ENCODE data around the gene MIPEP. TPM values are rescaled to one million over a fixed set of nuclear protein-coding genes. Genes with fewer than 3 reads are reported as not detected.

MIPEP gene
- total and polyA plus RNA-seq, 9 of the 15 experiments (the other 6 are each of a cell fraction or from before 2014, with no cell fraction given), result 1.7 to 19.3 (median 13.1) TPM

- Histone ChIP-seq H3K9ac (ENCODE audit: insufficient read depth in 1 of 2, low read depth in 2 of 2, low read length in 2 of 2) (no peak overlapping the region; a peak in 1 of 4 replicates), H3K36me3 (ENCODE audit: control insufficient read depth, insufficient read depth, low read length) (no peaks in the 10 kb centered on the region), H3K9me3 (replicated peaks; ENCODE audit: control insufficient read depth, insufficient read depth, low read depth, low read length) (no peaks in the 10 kb centered on the region), H4K20me1 (replicated peaks; ENCODE audit: control insufficient read depth, insufficient read depth, low read length) (no peaks in the 10 kb centered on the region), H3K4me3 (no peak overlapping the region), H3K27ac (ENCODE audit: extremely low read depth, low read depth, low read length) (no peak overlapping the region), H3K4me2 (ENCODE audit: insufficient read depth, low read length) (no peak overlapping the region), H3K4me1 (replicated peaks in 1 of 2; ENCODE audit: control insufficient read depth in 2 of 2, insufficient read depth in 2 of 2, low read length in 2 of 2) (peaks cover 0 to 13% of the 10 kb centered on the region in 2 experiments; a peak in 2 of 5 replicates), H3K27me3 (ENCODE audit: control insufficient read depth in 2 of 2, insufficient read depth in 2 of 2, low read length in 2 of 2) (no peaks in the 10 kb centered on the region), H3K79me2 (ENCODE audit: control insufficient read depth, insufficient read depth, low read length) (no peaks in the 10 kb centered on the region), H3K9me1 (ENCODE audit: control insufficient read depth, insufficient read depth, low read length) (no peaks in the 10 kb centered on the region), H2AFZ (ENCODE audit: low read depth, low read length) (no peak overlapping the region)
- FAIRE-seq (no peak), DNase-seq (ENCODE audit: extremely low read depth in 1 of 4, low spot score in 3 of 4) (no peak), ATAC-seq (no peak)
- POLR2A ChIA-PET, result interaction anchor here (0.9 to 1.1 kb wide), 2 partner anchors 9 to 40 kb away, joined by 3 to 4 read pairs; partner anchors contain the start of gene MIPEP
- CTCF ChIA-PET (ENCODE audit: low intra/inter-chr PET ratio), result no interaction called here
- no TSS peak for BruUV-seq (replicated peaks)
- 71% methylated on average over 7 of the region's 8 CpGs for WGBS (ENCODE audit: insufficient coverage, low coverage, missing lambda C conversion rate)
- intact Hi-C loops (cut with micrococcal nuclease) (no loop called here), in situ Hi-C loops (cut with MboI) (no loop called here)
- TF ChIP-seq ZNF174 (CRISPR knock-in tag; IDR thresholded peaks at IDR 0.05), result no peak
- no peak for TF ChIP-seq MCM5 (IDR thresholded peaks at IDR 0.05; ENCODE audit: low read depth)
- TF ChIP-seq ETV6 (IDR thresholded peaks at IDR 0.05; ENCODE audit: borderline replicate concordance in 1 of 2, low read depth in 2 of 2, low read length in 1 of 2), result no peak
- TF ChIP-seq ETV6 (CRISPR knock-in tag; IDR thresholded peaks at IDR 0.05; ENCODE audit: borderline replicate concordance), result no peak
- TF ChIP-seq KLF10 (CRISPR knock-in tag; IDR thresholded peaks at IDR 0.05), result no peak
- no peak for TF ChIP-seq ZNF668 (CRISPR knock-in tag; IDR thresholded peaks at IDR 0.05)
- TF ChIP-seq RBM22 (IDR thresholded peaks at IDR 0.05; ENCODE audit: low read depth, low read length, poor library complexity, severe bottlenecking), result no peak
- TF ChIP-seq, protein P1, sequence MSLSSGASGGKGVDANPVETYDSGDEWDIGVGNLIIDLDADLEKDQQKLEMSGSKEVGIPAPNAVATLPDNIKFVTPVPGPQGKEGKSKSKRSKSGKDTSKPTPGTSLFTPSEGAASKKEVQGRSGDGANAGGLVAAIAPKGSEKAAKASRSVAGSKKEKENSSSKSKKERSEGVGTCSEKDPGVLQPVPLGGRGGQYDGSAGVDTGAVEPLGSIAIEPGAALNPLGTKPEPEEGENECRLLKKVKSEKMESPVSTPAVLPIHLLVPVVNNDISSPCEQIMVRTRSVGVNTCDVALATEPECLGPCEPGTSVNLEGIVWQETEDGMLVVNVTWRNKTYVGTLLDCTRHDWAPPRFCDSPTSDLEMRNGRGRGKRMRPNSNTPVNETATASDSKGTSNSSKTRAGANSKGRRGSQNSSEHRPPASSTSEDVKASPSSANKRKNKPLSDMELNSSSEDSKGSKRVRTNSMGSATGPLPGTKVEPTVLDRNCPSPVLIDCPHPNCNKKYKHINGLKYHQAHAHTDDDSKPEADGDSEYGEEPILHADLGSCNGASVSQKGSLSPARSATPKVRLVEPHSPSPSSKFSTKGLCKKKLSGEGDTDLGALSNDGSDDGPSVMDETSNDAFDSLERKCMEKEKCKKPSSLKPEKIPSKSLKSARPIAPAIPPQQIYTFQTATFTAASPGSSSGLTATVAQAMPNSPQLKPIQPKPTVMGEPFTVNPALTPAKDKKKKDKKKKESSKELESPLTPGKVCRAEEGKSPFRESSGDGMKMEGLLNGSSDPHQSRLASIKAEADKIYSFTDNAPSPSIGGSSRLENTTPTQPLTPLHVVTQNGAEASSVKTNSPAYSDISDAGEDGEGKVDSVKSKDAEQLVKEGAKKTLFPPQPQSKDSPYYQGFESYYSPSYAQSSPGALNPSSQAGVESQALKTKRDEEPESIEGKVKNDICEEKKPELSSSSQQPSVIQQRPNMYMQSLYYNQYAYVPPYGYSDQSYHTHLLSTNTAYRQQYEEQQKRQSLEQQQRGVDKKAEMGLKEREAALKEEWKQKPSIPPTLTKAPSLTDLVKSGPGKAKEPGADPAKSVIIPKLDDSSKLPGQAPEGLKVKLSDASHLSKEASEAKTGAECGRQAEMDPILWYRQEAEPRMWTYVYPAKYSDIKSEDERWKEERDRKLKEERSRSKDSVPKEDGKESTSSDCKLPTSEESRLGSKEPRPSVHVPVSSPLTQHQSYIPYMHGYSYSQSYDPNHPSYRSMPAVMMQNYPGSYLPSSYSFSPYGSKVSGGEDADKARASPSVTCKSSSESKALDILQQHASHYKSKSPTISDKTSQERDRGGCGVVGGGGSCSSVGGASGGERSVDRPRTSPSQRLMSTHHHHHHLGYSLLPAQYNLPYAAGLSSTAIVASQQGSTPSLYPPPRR (CRISPR knock-in tag; IDR thresholded peaks at IDR 0.05; ENCODE audit: borderline replicate concordance), result no peak
- TF ChIP-seq ZNF511 (CRISPR knock-in tag; IDR thresholded peaks at IDR 0.05), result no peak
- no peak for TF ChIP-seq HNRNPH1 (optimal IDR thresholded peaks at IDR 0.05; ENCODE audit: low read depth, low read length)
- TF ChIP-seq FOXO4 (CRISPR knock-in tag; IDR thresholded peaks at IDR 0.05), result no peak
- no peak for TF ChIP-seq ZNF431 (CRISPR knock-in tag; IDR thresholded peaks at IDR 0.05)
- TF ChIP-seq FOXP4 (CRISPR knock-in tag; IDR thresholded peaks at IDR 0.05; ENCODE audit: borderline replicate concordance), result no peak
- no peak for TF ChIP-seq SRF (CRISPR knock-in tag; IDR thresholded peaks at IDR 0.05)
Observed at GRCh38 chr13:23848646-23849141, 40.5 kb downstream of the MIPEP start.

All from K562 (cell line).